SU-DHL-6 (cell line): ENCODE results near the gene COL4A2.

Experiments used
- H2AFZ ChIP-seq: fragments of 200-600 bp; sonication (generic); 2 replicates; pipeline ENCODE4 v1.6.1; 2014; ENCODE audit warnings: low read depth, mild to moderate bottlenecking, moderate library complexity, mixed read lengths, antibody characterized with exemption, low read length; ENCODE audit not compliant: severe bottlenecking
- H3F3A ChIP-seq: fragments of 200-600 bp; shearing (Covaris generic); 2 replicates; pipeline ENCODE4 v1.6.0; 2016; ENCODE audit warnings: antibody characterized with exemption, mild to moderate bottlenecking; ENCODE audit not compliant: insufficient read depth
- H3K27ac ChIP-seq: fragments of 200-600 bp; sonication (generic); 2 replicates; pipeline ENCODE4 v1.5.1; 2016; ENCODE audit warnings: low read depth, mild to moderate bottlenecking, low read length, moderate library complexity, mixed read lengths
- H3K27me3 ChIP-seq: fragments of 200-600 bp; sonication (generic), shearing (Covaris generic); 2 replicates; pipeline ENCODE4 v1.6.0; 2014; ENCODE audit warnings: mild to moderate bottlenecking, low read length
- H3K36me3 ChIP-seq: fragments of 200-600 bp; sonication (generic); 2 replicates; pipeline ENCODE4 v1.6.1; 2014; ENCODE audit warnings: mild to moderate bottlenecking, low read length, mixed read lengths
- H3K4me2 ChIP-seq: fragments of 300-600, 200-600 bp; shearing (Covaris generic), sonication (generic); 2 replicates; pipeline ENCODE4 v1.6.0; 2014; ENCODE audit warnings: low read length, low read depth, mild to moderate bottlenecking; ENCODE audit not compliant: poor library complexity, severe bottlenecking
- H3K4me3 ChIP-seq: fragments of 200-600 bp; sonication (generic); 2 replicates; pipeline ENCODE4 v1.5.1; 2014; ENCODE audit warnings: antibody characterized with exemption, low read length, mild to moderate bottlenecking, mixed read lengths; ENCODE audit not compliant: insufficient read depth, poor library complexity, severe bottlenecking
- H3K79me2 ChIP-seq: fragments of 200-600 bp; sonication (generic); 2 replicates; pipeline ENCODE4 v1.6.1; 2014; ENCODE audit warnings: mild to moderate bottlenecking, low read length, moderate library complexity; ENCODE audit not compliant: insufficient read depth
- H3K9ac ChIP-seq: fragments of 200-600 bp; sonication (generic); 2 replicates; pipeline ENCODE4 v1.7.0; 2014; ENCODE audit warnings: mild to moderate bottlenecking, low read length
- H3K9me2 ChIP-seq: fragments of 200-600 bp; sonication (generic); replicated peaks from 2 replicates; pipeline ENCODE4 v1.6.1; 2014; ENCODE audit warnings: low read length; ENCODE audit not compliant: insufficient read depth
- H3K9me3 ChIP-seq: fragments of 200-600 bp; sonication (generic); 2 replicates; pipeline ENCODE4 v1.6.1; 2014; ENCODE audit warnings: low read length, mixed read lengths; ENCODE audit not compliant: insufficient read depth
- H4K20me1 ChIP-seq: fragments of 200-600 bp; sonication (generic); 2 replicates; pipeline ENCODE4 v1.6.1; 2014; ENCODE audit warnings: low read depth, mild to moderate bottlenecking, antibody characterized with exemption, low read length, moderate library complexity, mixed read lengths
- CTCF ChIP-seq: fragments of 200-600 bp; sonication (generic); IDR thresholded peaks from one replicate; pipeline ENCODE4 v1.5.1; 2017; ENCODE audit warnings: antibody characterized with exemption, mild to moderate bottlenecking, low read length, moderate library complexity; ENCODE audit not compliant: insufficient read depth, poor library complexity, severe bottlenecking
- EZH2phosphoT487 ChIP-seq: fragments of 200-600 bp; sonication (generic), shearing (Covaris generic); conservative IDR thresholded peaks from 2 replicates; pipeline ENCODE4 v1.6.1; 2018; ENCODE audit warnings: mild to moderate bottlenecking, antibody characterized with exemption, low read length, moderate library complexity, mixed read lengths

The COL4A2 gene

GRCh38 chr13:110302997-110303396 is 4.1 kb upstream of the COL4A2 start:
- no peak overlapping the region for H3K27ac ChIP-seq
- no peaks in the 10 kb centered on the region for H3K9me3 ChIP-seq
- no peaks in the 10 kb centered on the region for H3F3A ChIP-seq
- no peak overlapping the region for H3K4me2 ChIP-seq
- H3K4me3 ChIP-seq: no peak overlapping the region
- TF ChIP-seq CTCF (no peak), EZH2phosphoT487 (no peak)
- no peak overlapping the region for H2AFZ ChIP-seq
- no peak overlapping the region for H3K9ac ChIP-seq
- no peaks in the 10 kb centered on the region for H4K20me1 ChIP-seq
- no peaks in the 10 kb centered on the region for H3K36me3 ChIP-seq
- no peaks in the 10 kb centered on the region for H3K27me3 ChIP-seq
- no peaks in the 10 kb centered on the region for H3K9me2 ChIP-seq
- no peaks in the 10 kb centered on the region for H3K79me2 ChIP-seq

GRCh38 chr13:110303644-110304043 is 3.4 kb upstream of the COL4A2 start:
- H3K4me2 ChIP-seq: no peak overlapping the region

GRCh38 chr13:110304256-110304655 is 2.8 kb upstream of the COL4A2 start:
- no peak overlapping the region for H3K4me3 ChIP-seq
- no peaks in the 10 kb centered on the region for H3F3A ChIP-seq
- no peak overlapping the region for H3K4me2 ChIP-seq
- TF ChIP-seq CTCF (no peak), EZH2phosphoT487 (no peak)
- no peaks in the 10 kb centered on the region for H3K27me3 ChIP-seq
- no peak overlapping the region for H2AFZ ChIP-seq
- H3K9me2 ChIP-seq: no peaks in the 10 kb centered on the region
- no peaks in the 10 kb centered on the region for H3K79me2 ChIP-seq
- H3K27ac ChIP-seq: no peak overlapping the region
- H3K9ac ChIP-seq: no peak overlapping the region
- no peaks in the 10 kb centered on the region for H3K9me3 ChIP-seq
- no peaks in the 10 kb centered on the region for H3K36me3 ChIP-seq
- no peaks in the 10 kb centered on the region for H4K20me1 ChIP-seq

More at GRCh38 chr13:110303644-110304043, 3.4 kb upstream of the COL4A2 start:
- H3K9me3 ChIP-seq: no peaks in the 10 kb centered on the region
- no peaks in the 10 kb centered on the region for H3K27me3 ChIP-seq
- no peaks in the 10 kb centered on the region for H3K79me2 ChIP-seq
- H3K4me3 ChIP-seq: no peak overlapping the region
- TF ChIP-seq CTCF (no peak), EZH2phosphoT487 (no peak)
- no peaks in the 10 kb centered on the region for H3K9me2 ChIP-seq
- no peak overlapping the region for H3K27ac ChIP-seq
- no peaks in the 10 kb centered on the region for H4K20me1 ChIP-seq
- H3F3A ChIP-seq: no peaks in the 10 kb centered on the region
- H3K36me3 ChIP-seq: no peaks in the 10 kb centered on the region
- H3K9ac ChIP-seq: no peak overlapping the region
- H2AFZ ChIP-seq: no peak overlapping the region

GRCh38 chr13:110305001-110305400 is 2.1 kb upstream of the COL4A2 start:
- Histone ChIP-seq H2AFZ (no peak overlapping the region), H3K36me3 (no peaks in the 10 kb centered on the region), H3K4me3 (no peak overlapping the region), H3K27me3 (no peaks in the 10 kb centered on the region), H3K79me2 (no peaks in the 10 kb centered on the region), H3F3A (no peaks in the 10 kb centered on the region), H3K9ac (no peak overlapping the region), H4K20me1 (no peaks in the 10 kb centered on the region), H3K9me2 (no peaks in the 10 kb centered on the region), H3K4me2 (no peak overlapping the region), H3K27ac (no peak overlapping the region), H3K9me3 (no peaks in the 10 kb centered on the region)
- TF ChIP-seq CTCF (no peak), EZH2phosphoT487 (no peak)
